Dedifferentiated amniotic fluid mesenchymal stem cell (primary cell): ENCODE measurements around the gene SEPTIN8.
"Not testable (repeated sequence)": the region's sequence is repeated elsewhere in the genome, so short reads cannot be mapped to it uniquely, and the experiment has no call there.

Source experiments
- DNase-seq: peaks from one replicate; pipeline ENCODE4 v3.0.0-alpha.2; 2016; ENCODE audit errors: extremely low spot score

The SEPTIN8 gene

DNA sequence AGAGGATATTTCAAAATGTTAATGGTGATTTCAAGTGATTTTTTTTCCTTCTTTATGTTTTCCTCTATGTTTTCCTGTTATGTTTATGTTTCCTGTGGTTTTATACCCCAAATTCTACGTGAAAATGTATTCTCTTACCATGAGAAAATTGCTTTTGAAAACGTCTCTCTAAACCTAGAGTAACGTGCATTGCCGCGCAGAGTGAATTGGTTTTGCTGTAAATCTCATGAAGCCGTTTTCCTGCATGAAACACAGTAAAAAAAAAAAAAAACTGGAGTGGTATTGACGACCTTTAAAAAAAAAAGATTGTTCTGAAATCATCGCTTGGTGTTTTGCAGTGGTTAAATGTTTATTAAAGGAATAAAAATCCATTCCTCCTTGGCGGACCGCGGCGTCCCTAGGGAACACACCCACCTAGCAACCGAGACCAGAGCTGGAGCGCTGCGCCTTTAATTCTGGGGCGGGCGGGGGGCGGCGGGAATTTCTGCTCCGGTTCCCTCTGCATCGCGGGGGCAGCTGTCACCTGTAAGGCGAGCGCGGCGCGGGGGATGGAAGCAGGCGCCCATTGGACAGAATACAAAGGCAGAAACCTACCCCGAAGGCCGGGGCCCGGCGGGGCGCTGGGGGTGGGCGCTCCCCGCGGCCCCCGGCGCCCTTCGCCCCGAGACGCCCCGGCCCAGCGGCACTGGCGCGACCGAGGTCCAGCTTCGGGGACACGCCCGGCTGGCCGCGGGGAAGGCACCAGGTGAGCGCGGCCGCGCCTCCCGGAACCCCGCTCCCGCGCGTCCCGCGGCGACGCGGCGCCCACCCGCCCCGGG is 36.0 kb upstream of the SEPTIN8 start, which contains the start of gene SOWAHA:
Gene SOWAHA (plus strand): TSS at position 522 of the 818 bp plus-strand sequence. CDS start 320 bp downstream, outside the sequence.
- no peak for DNase-seq

- no peak for DNase-seq
Observed at GRCh38 chr5:132812123-132812765, 35.2 kb upstream of the SEPTIN8 start.

DNA sequence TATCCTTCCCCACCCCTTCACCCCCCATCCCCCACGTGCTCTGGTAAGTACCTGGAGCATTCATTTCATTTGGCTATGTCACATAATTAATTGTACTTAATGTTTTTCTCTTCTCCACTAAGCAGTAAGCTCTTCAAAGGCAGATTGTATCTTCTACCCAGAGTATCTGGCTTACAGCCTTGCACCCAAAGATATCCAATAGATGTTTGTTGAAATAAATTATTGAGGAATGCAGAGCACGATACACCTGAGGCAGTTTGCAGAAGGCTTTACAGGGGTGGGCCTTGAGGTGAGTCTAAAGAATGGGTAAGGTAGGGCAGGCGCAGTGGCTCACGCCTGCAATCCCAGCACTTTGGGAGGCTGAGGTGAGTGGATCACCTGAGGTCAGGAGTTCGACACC is 33.6 kb upstream of the SEPTIN8 start:
- no peak for DNase-seq

GRCh38 chr5:132808866-132809265 is 31.8 kb upstream of the SEPTIN8 start:
- DNase-seq, result no peak

DNA sequence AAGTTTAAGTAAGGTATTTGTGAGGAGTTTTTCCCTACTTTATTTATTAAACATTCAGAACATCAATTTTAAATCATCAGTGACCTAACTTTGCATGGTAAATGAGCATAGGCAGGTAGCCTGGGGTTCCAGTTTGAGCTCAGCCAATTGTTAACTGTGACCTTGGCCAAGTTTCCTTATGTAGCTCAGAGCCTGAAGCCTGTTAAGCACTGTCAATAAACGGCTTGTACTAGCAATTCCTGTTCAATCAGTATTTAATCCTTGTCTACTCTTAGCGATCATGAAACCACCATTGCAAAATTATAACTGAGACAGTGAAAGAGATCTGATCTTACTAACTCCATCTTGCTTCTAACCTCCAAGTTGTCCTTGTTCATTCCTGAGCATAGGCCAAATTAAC is 31.4 kb upstream of the SEPTIN8 start:
- DNase-seq, result no peak

GRCh38 chr5:132807163-132807838 is 30.3 kb upstream of the SEPTIN8 start:
- no peak for DNase-seq

DNA sequence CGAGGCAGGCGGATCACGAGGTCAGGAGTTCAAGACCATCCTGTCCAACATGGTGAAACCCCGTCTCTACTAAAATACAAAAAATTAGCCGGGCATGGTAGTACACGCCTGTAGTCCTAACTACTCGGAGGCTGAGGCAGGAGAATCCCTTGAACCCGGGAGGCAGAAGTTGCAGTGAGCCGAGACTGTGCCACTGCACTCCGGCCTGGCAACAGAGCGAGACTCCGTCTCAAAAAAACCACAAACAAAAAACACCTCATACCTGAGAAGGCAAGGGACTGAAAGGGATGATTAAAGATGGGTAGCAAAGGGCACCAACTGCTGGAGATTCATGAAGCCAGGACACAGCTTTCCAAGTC is 29.7 kb upstream of the SEPTIN8 start:
- not testable (repeated sequence) for DNase-seq

GRCh38 chr5:132805872-132806271 is 28.8 kb upstream of the SEPTIN8 start:
- DNase-seq, result not testable (repeated sequence)

GRCh38 chr5:132804219-132804618 is 27.2 kb upstream of the SEPTIN8 start:
- not testable (repeated sequence) for DNase-seq

GRCh38 chr5:132802685-132803066 is 25.6 kb upstream of the SEPTIN8 start:
- DNase-seq, result not testable (repeated sequence)

- no peak for DNase-seq
Observed at GRCh38 chr5:132802044-132802684, 25.1 kb upstream of the SEPTIN8 start.

- no peak for DNase-seq
Observed at GRCh38 chr5:132800545-132800944, 23.5 kb upstream of the SEPTIN8 start.

GRCh38 chr5:132799392-132799791 is 22.4 kb upstream of the SEPTIN8 start:
- DNase-seq, result no peak

DNA sequence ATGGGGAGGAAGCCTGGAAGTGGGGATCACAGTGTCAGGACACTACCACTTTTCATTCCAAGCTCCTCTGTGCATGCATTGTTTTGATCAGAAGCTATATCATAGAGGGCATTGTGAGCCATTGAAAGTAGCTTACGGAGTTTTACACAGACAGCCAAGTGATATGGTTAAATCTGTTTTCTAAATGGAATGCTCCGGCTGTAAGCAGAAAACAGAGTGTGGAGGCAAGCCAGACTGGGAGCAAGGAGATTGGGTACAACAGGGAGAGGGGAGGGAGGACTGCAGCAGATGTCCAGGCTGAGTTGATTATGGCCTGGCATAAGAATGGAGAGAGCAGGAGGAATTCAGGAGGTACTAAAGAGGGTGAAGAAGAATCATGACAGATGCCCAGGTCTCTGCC is 20.6 kb upstream of the SEPTIN8 start:
- DNase-seq, result peak; percentile 39

GRCh38 chr5:132791026-132791425 is 14.0 kb upstream of the SEPTIN8 start:
- no peak for DNase-seq

DNA sequence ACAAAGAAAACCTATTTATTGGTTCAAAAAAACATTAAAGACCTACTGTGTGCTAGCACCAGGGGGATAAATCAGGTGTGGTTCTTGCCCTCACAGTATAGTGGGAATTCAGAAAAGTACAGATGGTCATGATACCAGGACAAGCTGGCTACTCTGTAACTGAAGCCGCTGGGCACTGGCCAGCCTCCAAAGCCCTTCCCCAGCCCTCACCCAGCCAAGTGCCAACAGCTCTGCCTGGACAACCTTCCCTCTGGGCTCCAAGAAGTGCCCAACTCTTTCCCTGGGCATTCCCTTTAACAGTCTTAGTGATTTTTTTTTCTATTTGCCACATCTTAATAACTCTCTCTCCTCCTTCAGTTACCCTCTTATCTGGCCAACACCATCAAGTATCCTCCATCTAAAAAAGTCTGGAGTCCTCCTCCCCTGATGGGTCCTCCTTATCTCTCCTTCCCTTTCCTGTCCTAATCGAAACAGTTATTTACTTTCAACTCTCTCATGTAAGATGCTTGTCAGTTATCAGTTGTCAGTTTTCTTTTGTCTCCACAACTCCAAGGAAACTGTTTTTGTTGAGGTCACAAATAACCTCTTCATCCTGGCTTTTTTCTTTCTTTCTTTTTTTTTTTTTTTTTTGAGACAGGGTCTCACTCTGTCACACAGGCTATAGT is 13.3 kb upstream of the SEPTIN8 start:
- DNase-seq, result no peak

- DNase-seq, result no peak
Observed at GRCh38 chr5:132788990-132789886, 12.2 kb upstream of the SEPTIN8 start.

- DNase-seq, result no peak
Observed at GRCh38 chr5:132788508-132788907, 11.5 kb upstream of the SEPTIN8 start.

DNA sequence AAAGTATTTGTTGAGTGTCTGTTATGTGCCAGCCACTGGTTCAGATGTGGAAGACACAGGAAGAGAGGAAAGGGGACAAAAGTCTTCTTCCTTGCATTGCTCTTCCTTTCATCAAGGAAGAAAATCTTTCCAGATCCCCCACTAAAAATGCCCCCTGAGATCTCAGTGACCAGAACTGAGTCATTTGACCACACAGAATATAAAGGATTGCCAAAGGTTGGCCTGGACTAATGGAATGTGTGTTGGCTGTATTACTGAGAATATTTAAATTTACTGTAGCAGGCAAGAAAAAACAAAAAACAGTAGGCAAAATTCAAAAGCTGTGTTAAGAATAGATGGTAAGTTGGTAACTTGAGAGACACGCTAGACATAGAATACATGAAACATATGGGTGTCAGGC is 10.0 kb upstream of the SEPTIN8 start:
- no peak for DNase-seq

GRCh38 chr5:132785864-132786263 is 8.8 kb upstream of the SEPTIN8 start:
- no peak for DNase-seq

- DNase-seq, result no peak
Observed at GRCh38 chr5:132785365-132785764, 8.3 kb upstream of the SEPTIN8 start.
